T47D (cell line): ENCODE measurements around the gene AP1M1.

Experiments
- DNase-seq, 2 experiments: peaks; one replicate each; pipeline versions ENCODE4 v3.0.0 to v3.0.0-alpha.2; 2011 to 2012; ENCODE audit warnings: low read depth in 1 of 2, low spot score in 1 of 2
- JUND ChIP-seq: IDR thresholded peaks from 2 replicates; pipeline ENCODE4 v1.6.1; 2012; ENCODE audit warnings: low read depth
- in situ Hi-C: cut with HindIII; loops from 2 replicates; pipeline ENCODE4 v1.10.0; 2016; ENCODE audit warnings: low sequenced_read_pairs, low pct_unique_long_range_greater_than_20kb

The AP1M1 gene

GRCh38 chr19:16205205-16206045 is 7.7 kb downstream of the AP1M1 start:
- no peak for DNase-seq
- TF ChIP-seq JUND: no peak
- in situ Hi-C loops: no loop called here

- no peak for DNase-seq
- in situ Hi-C loops: no loop called here
- TF ChIP-seq JUND: no peak
Measured at GRCh38 chr19:16206046-16206605, 8.4 kb downstream of the AP1M1 start.

GRCh38 chr19:16206637-16207036 is 8.9 kb downstream of the AP1M1 start:
- no peak for DNase-seq
- no peak for TF ChIP-seq JUND
- in situ Hi-C loops: no loop called here

- in situ Hi-C loops: no loop called here
- DNase-seq: no peak
- no peak for TF ChIP-seq JUND
Measured at GRCh38 chr19:16207063-16207462, 9.4 kb downstream of the AP1M1 start.

GRCh38 chr19:16207490-16208025 is 9.8 kb downstream of the AP1M1 start:
- DNase-seq: no peak
- in situ Hi-C loops: no loop called here
- no peak for TF ChIP-seq JUND

- DNase-seq: no peak
- no peak for TF ChIP-seq JUND
- in situ Hi-C loops: no loop called here
Measured at GRCh38 chr19:16208064-16208759, 10.5 kb downstream of the AP1M1 start.

GRCh38 chr19:16208847-16209665 is 11.3 kb downstream of the AP1M1 start:
- no peak for DNase-seq
- in situ Hi-C loops: no loop called here
- TF ChIP-seq JUND: no peak

- in situ Hi-C loops: no loop called here
- DNase-seq: peak in 1 of 2 experiments; percentile 74
- no peak; the same call in 1 of the 2 replicates for TF ChIP-seq JUND
Measured at GRCh38 chr19:16210168-16210567, 12.5 kb downstream of the AP1M1 start.

GRCh38 chr19:16213076-16213475 is 15.4 kb downstream of the AP1M1 start:
- TF ChIP-seq JUND: no peak
- in situ Hi-C loops: no loop called here

GRCh38 chr19:16216744-16217670 is 19.3 kb downstream of the AP1M1 start:
- no peak for DNase-seq
- TF ChIP-seq JUND: no peak
- in situ Hi-C loops: no loop called here

More at GRCh38 chr19:16213076-16213475, 15.4 kb downstream of the AP1M1 start:
- DNase-seq: no peak
